Body of pancreas (tissue), 4 donors: ENCODE results near the gene MRPL24.

Experiments used
- POLR2A ChIP-seq, 3 donors: fragments of 450-650 bp; IDR thresholded peaks; one replicate each; pipeline ENCODE4 v1.6.1; 2016; ENCODE audit warnings: antibody characterized with exemption in 3 of 3, mild to moderate bottlenecking in 2 of 3
- TF ChIP-seq, protein P1 (sequence below), 7 experiments: fragments of 450-650 bp in 4 of 7; fragments of 200-600 bp in 3 of 7; sonication (generic) in 3 of 7; IDR thresholded peaks; one replicate each; pipeline ENCODE4 v1.5.1; 2016 to 2019; ENCODE audit warnings: antibody characterized with exemption in 7 of 7

DNA sequence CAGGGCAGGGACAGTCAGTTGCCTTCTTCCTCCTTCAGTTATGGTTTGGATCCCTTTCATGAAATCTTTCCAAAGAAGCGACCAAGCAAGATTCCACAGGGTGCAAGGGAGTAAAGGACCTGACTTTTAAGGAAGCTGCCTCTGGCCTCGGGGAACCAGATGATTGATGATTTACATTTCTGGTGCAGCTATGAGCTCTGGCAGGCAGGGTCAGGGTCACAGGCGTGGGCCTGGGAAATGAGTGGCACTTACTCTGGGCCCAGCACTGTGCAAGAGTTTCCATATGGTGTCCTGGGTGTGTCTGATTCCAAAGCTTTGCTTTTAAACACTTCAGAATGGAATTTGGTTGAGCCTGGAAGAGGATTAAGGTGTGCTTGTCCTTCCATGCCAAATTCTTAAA lies 28.3 kb downstream of the MRPL24 start:
- TF ChIP-seq, protein P1, sequence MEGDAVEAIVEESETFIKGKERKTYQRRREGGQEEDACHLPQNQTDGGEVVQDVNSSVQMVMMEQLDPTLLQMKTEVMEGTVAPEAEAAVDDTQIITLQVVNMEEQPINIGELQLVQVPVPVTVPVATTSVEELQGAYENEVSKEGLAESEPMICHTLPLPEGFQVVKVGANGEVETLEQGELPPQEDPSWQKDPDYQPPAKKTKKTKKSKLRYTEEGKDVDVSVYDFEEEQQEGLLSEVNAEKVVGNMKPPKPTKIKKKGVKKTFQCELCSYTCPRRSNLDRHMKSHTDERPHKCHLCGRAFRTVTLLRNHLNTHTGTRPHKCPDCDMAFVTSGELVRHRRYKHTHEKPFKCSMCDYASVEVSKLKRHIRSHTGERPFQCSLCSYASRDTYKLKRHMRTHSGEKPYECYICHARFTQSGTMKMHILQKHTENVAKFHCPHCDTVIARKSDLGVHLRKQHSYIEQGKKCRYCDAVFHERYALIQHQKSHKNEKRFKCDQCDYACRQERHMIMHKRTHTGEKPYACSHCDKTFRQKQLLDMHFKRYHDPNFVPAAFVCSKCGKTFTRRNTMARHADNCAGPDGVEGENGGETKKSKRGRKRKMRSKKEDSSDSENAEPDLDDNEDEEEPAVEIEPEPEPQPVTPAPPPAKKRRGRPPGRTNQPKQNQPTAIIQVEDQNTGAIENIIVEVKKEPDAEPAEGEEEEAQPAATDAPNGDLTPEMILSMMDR (IDR thresholded peaks at IDR 0.05): no peak
- TF ChIP-seq POLR2A (IDR thresholded peaks at IDR 0.05): no peak
